Measurements from ENCODE around the gene MTAP.

DNA sequence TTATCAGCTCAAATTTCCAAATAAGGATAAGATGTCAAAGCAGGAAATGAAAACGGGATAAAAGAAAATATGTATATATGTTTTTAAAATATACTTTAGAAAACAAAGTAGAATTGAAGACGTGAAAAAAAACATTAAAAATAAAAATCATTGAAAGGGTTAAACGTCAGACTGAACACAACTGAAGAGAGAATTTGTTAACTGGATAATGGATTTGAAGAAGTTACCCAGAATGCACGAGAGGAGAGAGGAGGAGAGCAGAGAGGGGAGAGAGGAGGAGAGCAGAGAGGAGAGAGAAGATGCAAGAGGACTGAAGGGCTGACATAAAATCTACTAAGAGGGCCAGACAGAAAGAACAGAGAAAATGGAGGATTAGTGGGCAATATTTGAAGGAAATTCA, 103.8 kb downstream of the MTAP start:
- TF ChIP-seq, protein P1, sequence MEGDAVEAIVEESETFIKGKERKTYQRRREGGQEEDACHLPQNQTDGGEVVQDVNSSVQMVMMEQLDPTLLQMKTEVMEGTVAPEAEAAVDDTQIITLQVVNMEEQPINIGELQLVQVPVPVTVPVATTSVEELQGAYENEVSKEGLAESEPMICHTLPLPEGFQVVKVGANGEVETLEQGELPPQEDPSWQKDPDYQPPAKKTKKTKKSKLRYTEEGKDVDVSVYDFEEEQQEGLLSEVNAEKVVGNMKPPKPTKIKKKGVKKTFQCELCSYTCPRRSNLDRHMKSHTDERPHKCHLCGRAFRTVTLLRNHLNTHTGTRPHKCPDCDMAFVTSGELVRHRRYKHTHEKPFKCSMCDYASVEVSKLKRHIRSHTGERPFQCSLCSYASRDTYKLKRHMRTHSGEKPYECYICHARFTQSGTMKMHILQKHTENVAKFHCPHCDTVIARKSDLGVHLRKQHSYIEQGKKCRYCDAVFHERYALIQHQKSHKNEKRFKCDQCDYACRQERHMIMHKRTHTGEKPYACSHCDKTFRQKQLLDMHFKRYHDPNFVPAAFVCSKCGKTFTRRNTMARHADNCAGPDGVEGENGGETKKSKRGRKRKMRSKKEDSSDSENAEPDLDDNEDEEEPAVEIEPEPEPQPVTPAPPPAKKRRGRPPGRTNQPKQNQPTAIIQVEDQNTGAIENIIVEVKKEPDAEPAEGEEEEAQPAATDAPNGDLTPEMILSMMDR (IDR thresholded peaks at IDR 0.05 in 2 of 3, conservative IDR thresholded peaks at IDR 0.05 in 1 of 3; ENCODE audit: borderline replicate concordance in 1 of 3, insufficient read depth in 1 of 3, low read depth in 2 of 3, low read length in 2 of 3): no peak
- TF ChIP-seq POLR2AphosphoS5 (IDR thresholded peaks at IDR 0.05; ENCODE audit: low read depth, low read length) (no peak), REST (IDR thresholded peaks at IDR 0.05; ENCODE audit: low read depth) (no peak), RAD21 (IDR thresholded peaks at IDR 0.05; ENCODE audit: low read depth) (no peak), TCF7L2 (IDR thresholded peaks at IDR 0.05; ENCODE audit: borderline replicate concordance, extremely low read depth, insufficient read depth, insufficient read length) (no peak), CEBPB (IDR thresholded peaks at IDR 0.05; ENCODE audit: low read depth) (no peak), FOSL1 (IDR thresholded peaks at IDR 0.05; ENCODE audit: low read depth) (no peak)
- TF ChIP-seq, protein P2, sequence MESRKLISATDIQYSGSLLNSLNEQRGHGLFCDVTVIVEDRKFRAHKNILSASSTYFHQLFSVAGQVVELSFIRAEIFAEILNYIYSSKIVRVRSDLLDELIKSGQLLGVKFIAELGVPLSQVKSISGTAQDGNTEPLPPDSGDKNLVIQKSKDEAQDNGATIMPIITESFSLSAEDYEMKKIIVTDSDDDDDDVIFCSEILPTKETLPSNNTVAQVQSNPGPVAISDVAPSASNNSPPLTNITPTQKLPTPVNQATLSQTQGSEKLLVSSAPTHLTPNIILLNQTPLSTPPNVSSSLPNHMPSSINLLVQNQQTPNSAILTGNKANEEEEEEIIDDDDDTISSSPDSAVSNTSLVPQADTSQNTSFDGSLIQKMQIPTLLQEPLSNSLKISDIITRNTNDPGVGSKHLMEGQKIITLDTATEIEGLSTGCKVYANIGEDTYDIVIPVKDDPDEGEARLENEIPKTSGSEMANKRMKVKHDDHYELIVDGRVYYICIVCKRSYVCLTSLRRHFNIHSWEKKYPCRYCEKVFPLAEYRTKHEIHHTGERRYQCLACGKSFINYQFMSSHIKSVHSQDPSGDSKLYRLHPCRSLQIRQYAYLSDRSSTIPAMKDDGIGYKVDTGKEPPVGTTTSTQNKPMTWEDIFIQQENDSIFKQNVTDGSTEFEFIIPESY (IDR thresholded peaks at IDR 0.05; ENCODE audit: extremely low read depth, insufficient replicate concordance, low read length): no peak

Measured in HCT116 (cell line).